Erythroblast (primary cell): ENCODE results near the gene FTO.

Experiments
- DNase-seq, 2 experiments: peaks; one replicate each; lab custom pipeline; 2025; lab: John Stamatoyannopoulos, UW
- GATA1 ChIP-seq: IDR thresholded peaks from 2 replicates; pipeline ENCODE4 v1.6.1; 2011; ENCODE audit warnings: low read depth, mild to moderate bottlenecking, control low read depth, low read length, moderate library complexity
- POLR2A ChIP-seq: IDR thresholded peaks from 2 replicates; pipeline ENCODE4 v1.6.1; 2011; ENCODE audit warnings: mild to moderate bottlenecking, low read length

Gene FTO

DNA sequence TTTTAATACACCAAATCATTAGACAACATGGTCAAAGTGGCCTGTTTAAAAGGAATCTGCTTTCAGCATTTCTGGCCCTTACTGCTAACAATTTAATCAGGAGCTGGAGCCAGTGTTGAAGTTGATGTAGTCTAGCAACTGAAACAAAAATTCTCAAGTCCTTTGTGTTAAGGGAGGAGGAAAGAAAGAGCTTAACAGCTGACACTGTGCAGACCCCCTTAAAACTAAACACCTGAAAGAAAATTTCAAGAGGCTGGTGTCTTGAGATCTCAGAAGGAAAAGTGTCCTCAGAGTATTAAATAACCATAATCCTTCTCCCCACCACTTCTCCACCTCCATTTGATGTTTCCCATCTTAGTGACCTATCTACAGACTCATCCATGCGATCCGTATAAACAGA is 232.1 kb downstream of the FTO start:
- DNase-seq = no peak
- TF ChIP-seq POLR2A (no peak), GATA1 (no peak)

DNA sequence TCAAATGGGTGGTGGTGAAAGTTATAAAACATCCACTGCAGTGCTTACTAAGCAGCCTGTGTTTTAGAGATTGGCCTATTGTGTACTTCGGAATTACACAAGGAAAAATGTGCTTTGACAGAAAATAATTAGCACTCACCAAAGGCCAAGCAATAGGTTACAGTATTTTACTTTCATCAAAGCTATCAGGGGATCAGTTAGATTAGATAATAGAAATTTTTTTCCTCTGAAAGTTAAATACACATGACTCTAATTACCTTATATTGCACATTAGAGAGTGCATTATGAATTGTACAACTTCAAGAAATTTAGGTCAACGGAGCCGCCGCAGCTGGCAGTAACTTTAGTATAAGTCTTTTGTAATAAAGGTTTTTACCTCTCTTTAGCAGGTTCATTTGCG is 232.6 kb downstream of the FTO start:
- DNase-seq = no peak
- no peak for TF ChIP-seq GATA1
- no peak for TF ChIP-seq POLR2A

DNA sequence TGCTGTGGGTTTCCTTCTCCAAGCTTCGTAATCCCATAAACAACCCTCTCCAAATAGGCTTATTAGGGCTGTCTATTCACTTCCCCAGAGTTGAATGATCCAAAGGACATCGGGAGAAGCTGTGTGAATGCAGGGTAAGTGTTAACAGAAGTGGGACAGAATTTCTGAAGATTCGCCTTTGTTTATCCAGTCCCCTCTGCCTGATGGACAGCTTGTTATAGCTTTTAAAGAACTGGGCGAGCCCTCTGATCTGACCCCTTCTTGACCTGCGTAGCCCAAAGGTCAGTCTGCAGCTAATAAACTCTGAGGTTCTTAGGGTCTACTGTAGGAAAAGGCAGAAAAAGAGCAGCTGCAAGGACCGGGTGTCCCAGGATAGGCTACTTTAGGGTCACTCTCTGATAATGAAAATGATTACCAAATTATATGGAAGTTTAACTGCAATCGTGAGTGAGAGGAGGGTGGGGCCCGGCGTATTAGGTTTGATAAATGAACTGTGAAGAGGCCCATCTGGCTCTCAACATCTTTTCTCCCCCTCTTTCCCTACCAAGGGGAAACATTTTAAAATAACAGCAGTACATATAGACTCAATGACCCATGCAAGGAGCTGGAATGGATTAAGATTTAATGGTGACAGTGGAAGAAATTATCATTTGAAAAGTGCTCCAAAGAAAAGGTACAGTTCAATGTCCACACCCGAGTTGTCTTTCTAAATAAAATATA is 233.4 kb downstream of the FTO start:
- no peak for DNase-seq
- TF ChIP-seq POLR2A = no peak

DNA sequence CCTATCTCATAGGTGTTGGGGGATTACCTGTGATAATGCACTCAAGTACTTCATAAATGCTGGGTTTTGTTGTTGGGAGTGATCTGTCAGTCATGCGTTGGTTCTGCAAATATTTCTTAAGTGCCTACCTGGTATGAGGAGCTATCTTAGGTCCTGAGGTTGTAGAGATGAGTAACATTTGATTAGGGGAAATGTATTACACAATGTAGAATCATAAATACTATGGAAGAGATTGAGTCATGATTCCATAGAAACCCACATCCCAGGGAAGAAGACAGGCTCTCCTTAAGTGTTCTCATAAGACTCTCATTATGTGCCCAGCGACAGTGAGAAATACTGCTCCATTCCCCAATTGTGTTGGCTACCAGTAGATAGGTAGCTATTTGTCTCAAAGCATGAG is 240.1 kb downstream of the FTO start:
- no peak for TF ChIP-seq GATA1
- TF ChIP-seq POLR2A = no peak
- DNase-seq = no peak

DNA sequence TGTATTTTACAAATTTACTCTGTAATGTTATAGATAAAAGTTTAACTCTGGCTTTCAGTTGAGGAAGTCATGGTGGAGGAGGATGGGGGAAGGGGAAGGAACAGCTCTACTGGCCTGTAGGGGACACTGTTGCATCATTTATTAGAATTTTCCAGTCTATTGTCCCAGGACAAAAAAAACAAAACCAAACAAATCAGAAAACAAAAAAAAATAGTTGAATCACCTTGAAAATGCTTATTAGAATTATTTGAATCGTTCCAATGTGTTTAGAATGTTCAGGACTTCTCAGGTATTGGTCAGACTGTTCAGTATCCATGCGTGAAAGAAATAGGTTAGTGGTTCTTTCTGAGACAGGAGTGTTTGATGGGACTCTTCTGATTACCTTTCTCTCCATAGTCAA is 242.0 kb downstream of the FTO start:
- TF ChIP-seq GATA1 = no peak
- no peak for TF ChIP-seq POLR2A
- DNase-seq = peak; percentile 35 to 57

DNA sequence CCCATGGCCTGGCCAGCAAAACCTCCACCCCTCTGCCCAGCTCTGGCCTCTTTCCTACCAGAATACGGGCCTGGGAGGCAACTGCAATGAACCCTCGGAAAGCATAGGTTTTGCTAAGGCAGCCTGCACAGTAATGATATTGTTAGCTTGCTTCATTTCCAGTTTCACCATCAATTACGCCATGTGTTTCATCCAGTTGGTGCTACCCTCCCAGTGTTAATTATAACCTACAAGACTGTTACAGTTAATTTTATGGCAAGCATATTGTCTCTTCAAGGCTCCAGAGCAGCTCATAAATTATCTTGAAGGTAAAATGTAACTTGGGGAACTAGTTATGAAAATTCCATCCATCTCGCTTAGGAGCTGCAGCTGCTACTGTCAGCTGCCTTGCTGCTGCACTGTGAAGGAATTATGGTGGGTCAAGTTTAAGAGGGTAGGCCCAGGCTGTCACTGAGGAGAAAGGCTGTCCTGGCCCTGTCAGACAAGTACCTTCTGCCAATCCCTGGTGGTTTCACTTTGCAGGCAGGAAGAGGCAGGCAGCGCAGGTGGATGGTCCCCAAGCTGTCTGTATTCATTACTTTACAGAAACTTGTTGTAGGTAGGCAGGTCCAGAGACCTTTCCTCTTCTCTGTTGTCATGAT is 242.9 kb downstream of the FTO start:
- TF ChIP-seq POLR2A (no peak), GATA1 (no peak)
- DNase-seq = no peak

DNA sequence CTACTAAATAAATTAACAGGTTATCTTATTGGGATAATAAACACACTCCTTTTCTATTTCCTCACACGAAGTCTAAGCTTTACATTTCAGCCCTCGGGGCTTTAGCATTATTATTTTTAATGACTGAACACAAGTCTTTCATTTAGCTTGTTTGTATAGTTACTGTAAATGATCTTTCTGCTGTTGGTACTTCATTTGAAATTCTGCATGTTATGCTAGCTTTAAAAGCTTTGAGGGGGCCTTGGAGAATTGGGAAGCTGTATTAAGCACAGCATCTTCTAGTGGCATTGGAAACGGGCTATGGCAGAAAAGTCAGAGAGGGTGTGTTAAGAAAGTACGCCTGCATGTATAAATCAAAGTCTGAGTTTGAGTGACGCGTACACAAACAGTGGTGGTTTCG is 243.7 kb downstream of the FTO start:
- DNase-seq = no peak
- TF ChIP-seq GATA1 (no peak), POLR2A (no peak)

DNA sequence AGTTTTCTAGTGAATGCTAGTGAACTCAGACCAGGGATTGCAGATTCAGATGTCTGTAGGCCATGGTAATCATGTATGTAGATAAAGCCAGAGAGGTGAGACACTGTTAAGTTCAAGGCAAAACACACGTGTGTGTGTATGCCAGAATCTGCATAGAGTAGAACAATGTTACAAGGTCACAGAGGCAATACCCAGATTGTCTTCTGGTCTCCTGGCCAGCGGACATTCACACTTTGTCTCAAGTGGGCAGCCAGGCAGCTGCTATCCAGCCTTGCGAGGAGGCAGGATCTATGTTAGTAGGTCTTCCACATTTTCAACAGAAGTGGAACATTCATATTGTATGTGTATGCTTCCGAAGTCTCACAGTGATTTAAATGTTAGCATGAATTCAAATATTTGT is 244.4 kb downstream of the FTO start:
- no peak for TF ChIP-seq GATA1
- TF ChIP-seq POLR2A = no peak
- DNase-seq = no peak

DNA sequence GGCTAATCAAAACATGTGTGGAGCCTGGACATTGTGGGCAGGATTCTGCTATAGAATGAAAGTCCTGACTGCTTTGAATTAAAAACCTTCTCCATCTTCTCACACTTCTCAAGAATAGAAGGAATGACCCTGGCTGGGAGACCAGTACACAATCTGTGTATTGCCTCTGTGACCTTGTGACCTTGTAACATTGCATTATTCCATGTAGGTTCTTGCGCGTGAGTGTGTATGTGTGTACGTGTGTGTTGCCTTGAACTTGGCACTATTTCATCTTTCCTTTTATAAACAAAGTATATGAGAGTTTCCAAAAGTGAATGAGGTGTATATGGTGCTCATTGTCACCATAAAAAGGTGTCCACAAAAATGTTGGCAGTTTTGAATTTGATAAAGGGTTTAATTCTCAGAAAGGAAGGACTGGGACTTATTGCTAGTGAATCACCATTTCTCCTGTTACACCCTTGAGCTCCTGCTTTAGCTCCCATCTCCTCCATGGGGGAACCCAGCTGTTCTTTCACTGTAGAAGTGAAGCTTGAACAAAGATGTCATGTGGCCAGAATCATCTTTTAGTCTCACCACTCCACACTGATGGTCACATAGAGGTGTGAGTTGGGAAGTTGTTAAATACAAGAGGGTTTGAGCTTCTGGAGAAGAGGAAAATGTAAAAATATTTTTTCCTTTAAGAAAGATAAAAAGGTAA is 244.9 kb downstream of the FTO start:
- DNase-seq = no peak
- TF ChIP-seq GATA1 (no peak), POLR2A (no peak)

DNA sequence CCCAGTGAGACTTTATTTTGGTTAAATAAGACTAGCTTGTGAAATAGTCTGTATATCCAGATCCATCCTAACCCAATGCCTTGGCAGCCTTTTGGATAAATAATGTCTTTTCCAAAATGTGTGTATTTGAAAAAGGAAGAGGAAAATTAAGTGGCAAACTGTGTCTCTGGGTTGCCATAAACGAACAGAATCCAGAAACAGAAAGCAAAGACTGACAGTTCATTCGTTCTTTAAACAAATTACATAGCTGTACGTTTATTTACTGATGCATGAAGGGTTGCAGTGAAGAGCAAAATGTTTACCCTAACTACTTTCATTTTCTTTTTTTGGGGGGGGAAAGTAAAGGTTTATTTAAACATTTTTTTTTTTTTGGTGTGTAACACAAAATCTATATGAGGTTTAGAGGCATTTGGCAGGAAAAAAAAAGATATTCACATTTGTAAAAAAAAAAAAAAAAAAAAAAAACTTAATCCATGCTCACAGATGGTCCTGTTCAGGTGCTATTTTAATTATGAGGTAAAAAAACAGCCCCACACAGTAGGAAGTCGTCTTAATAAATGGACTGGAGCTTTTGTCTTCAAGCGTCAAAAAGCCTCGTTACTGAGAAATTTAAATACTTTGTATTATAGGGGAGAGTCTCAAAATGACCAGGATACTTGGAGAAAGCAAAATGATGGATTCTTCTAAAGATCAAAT is 245.9 kb downstream of the FTO start:
- TF ChIP-seq GATA1 (no peak), POLR2A (no peak)
- no peak for DNase-seq

DNA sequence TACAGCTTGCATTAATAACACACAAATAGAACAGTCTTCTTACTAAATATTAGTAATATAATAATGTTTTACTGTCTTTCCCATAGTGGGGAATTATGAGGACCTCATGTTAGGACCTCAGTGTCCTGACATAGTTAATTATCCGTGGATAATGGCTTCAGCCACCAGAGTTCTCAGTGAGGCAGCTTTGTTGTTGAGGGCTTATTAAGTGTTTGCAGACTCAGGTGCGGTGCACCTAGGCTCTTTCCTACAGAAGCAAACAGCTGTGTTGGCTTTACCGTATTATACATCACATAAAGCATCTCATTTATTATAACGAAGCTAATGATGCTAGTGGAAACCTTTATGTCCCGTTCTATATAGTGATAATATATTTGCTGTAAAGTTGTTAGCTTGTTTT is 246.7 kb downstream of the FTO start:
- no peak for TF ChIP-seq POLR2A
- DNase-seq = no peak

DNA sequence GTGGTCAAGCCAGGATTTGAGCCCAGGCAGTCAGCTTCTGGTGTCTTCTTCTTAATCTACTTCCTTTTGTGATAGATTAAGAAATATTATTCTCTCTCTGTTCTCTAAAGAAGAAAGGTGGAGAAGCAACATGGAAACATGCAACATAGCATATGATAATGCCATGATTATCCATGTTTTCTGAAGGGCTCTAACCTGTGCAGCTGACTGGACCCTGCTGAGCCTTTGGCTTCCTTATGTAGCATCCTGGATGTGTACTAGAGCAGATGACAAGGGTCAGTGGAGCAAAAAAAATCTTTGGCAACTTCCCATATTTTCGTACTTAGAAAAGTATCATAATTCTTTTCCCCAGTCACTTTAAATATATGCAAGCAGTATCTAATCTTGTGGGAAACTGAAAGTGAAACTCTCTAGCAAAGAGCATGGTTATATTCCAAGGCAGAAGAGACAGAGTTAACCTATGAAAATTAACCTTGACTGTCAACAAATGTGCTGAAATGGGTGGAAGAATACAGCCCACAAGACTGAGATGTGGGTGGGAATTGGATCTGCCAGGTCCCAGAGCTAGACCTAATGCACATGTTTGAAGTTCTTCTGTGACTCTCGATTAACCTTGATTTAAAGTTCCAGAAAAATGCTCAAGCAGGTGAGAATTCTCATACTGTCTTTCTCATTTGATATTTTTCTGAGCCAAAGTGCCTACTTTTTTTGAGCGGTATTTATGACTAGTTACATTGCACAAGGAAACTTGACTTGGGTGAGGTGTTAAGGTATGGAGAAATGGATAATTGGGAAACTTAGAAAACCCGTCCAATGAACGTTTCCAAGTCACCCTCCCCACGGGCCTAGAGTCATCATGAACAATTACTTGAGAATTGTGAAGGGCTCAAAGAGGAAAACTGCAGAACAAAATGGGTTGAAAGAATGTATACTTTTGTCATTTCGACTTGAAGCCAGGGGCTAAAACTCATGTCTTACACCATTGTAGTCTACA is 248.6 kb downstream of the FTO start:
- DNase-seq = peak in 1 of 2 experiments; percentile 12
- TF ChIP-seq POLR2A (no peak), GATA1 (no peak)

DNA sequence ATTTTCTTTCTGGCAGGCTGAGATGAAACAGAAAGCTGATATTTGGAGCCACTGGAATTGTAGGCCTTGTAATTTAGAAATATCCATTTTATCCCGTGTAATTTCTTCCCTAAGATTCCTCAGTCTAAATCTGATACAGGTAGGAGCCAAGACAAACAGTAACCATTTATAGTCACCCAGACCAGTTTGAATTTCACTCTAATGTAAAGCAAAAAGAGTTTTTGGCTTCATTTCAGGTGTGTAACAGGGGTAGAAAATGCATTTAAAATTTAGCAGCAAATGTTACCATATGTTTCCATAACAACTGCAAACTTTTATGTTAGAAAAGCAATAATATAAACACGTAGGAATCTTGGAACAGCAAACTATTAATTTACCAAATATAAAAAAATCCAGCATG is 249.4 kb downstream of the FTO start:
- TF ChIP-seq POLR2A (no peak), GATA1 (no peak)
- no peak for DNase-seq
